Loucy (cell line): ENCODE results near the gene NRCAM.

Experiments
- CTCF ChIP-seq: fragments of 200-600 bp; sonication (generic); conservative IDR thresholded peaks from 2 replicates; pipeline ENCODE4 v1.5.1; 2014; ENCODE audit warnings: mild to moderate bottlenecking, antibody characterized with exemption, low read length
- EZH2phosphoT487 ChIP-seq: fragments of 200-600 bp; IDR thresholded peaks from 2 replicates; pipeline ENCODE4 v1.6.1; 2018; ENCODE audit warnings: antibody characterized with exemption, mild to moderate bottlenecking, moderate library complexity, borderline replicate concordance

- TF ChIP-seq EZH2phosphoT487 (no peak), CTCF (no peak)
Observed at GRCh38 chr7:108335269-108335918, 120.8 kb downstream of the NRCAM start.
